ENCODE measurements around the gene SSUH2. TPM values are rescaled to one million over a fixed set of nuclear protein-coding genes. Genes with fewer than 3 reads are reported as not detected.

Gene SSUH2
- total and polyA plus RNA-seq, 2 donors from 2014 or later: 0.44 to 0.88 TPM

- Histone ChIP-seq H3K4me3 (ENCODE audit: low read length in 3 of 3) (no peak overlapping the region), H3K27ac (ENCODE audit: low read depth in 2 of 2, low read length in 2 of 2) (no peak overlapping the region), H3K27me3 (ENCODE audit: control insufficient read depth, insufficient read depth, low read length) (no peaks in the 10 kb centered on the region), H3K4me1 (ENCODE audit: control insufficient read depth in 2 of 3, insufficient read depth in 2 of 3, low read depth in 1 of 3, low read length in 3 of 3) (no peaks in the 10 kb centered on the region), H3K9me3 (ENCODE audit: control insufficient read depth in 2 of 3, insufficient read depth in 1 of 3, low read length in 3 of 3) (no peaks in the 10 kb centered on the region), H3K9ac (ENCODE audit: low read length in 3 of 3) (no peak overlapping the region), H3K36me3 (ENCODE audit: control insufficient read depth in 2 of 3, insufficient read depth in 3 of 3, low read length in 3 of 3) (no peaks in the 10 kb centered on the region)
- FAIRE-seq: no peak
- TF ChIP-seq CTCF (IDR thresholded peaks at IDR 0.05; ENCODE audit: borderline replicate concordance, extremely low read depth, insufficient read depth): no peak
- intact Hi-C loops (cut with DNase I): no loop called here
- DNase-seq: no peak
Observed at GRCh38 chr3:8589880-8590556, 54.6 kb downstream of the SSUH2 start.

GRCh38 chr3:8584661-8585060, 59.9 kb downstream of the SSUH2 start:
- H3K4me1 ChIP-seq (ENCODE audit: control insufficient read depth in 2 of 3, insufficient read depth in 2 of 3, low read depth in 1 of 3, low read length in 3 of 3): no peaks in the 10 kb centered on the region
- DNase-seq (no peak), FAIRE-seq (no peak)
- no peaks in the 10 kb centered on the region for H3K9me3 ChIP-seq (ENCODE audit: control insufficient read depth in 2 of 3, insufficient read depth in 1 of 3, low read length in 3 of 3)
- intact Hi-C loops (cut with DNase I): no loop called here
- H3K36me3 ChIP-seq (ENCODE audit: control insufficient read depth in 2 of 3, insufficient read depth in 3 of 3, low read length in 3 of 3): no peaks in the 10 kb centered on the region
- no peak for TF ChIP-seq CTCF (IDR thresholded peaks at IDR 0.05; ENCODE audit: borderline replicate concordance, extremely low read depth, insufficient read depth)
- no peak overlapping the region for H3K27ac ChIP-seq (ENCODE audit: low read depth in 2 of 2, low read length in 2 of 2)
- no peaks in the 10 kb centered on the region for H3K27me3 ChIP-seq (ENCODE audit: control insufficient read depth, insufficient read depth, low read length)
- no peak overlapping the region for H3K9ac ChIP-seq (ENCODE audit: low read length in 3 of 3)
- no peak overlapping the region for H3K4me3 ChIP-seq (ENCODE audit: low read length in 3 of 3)

- no peak overlapping the region for H3K4me3 ChIP-seq (ENCODE audit: low read length in 3 of 3)
- intact Hi-C loops (cut with DNase I): no loop called here
- H3K9me3 ChIP-seq (ENCODE audit: control insufficient read depth in 2 of 3, insufficient read depth in 1 of 3, low read length in 3 of 3): no peaks in the 10 kb centered on the region
- TF ChIP-seq CTCF (IDR thresholded peaks at IDR 0.05; ENCODE audit: borderline replicate concordance, extremely low read depth, insufficient read depth): no peak
- H3K36me3 ChIP-seq (ENCODE audit: control insufficient read depth in 2 of 3, insufficient read depth in 3 of 3, low read length in 3 of 3): no peaks in the 10 kb centered on the region
- H3K27me3 ChIP-seq (ENCODE audit: control insufficient read depth, insufficient read depth, low read length): no peaks in the 10 kb centered on the region
- H3K9ac ChIP-seq (ENCODE audit: low read length in 3 of 3): no peak overlapping the region
- FAIRE-seq (no peak), DNase-seq (no peak)
- no peak overlapping the region for H3K27ac ChIP-seq (ENCODE audit: low read depth in 2 of 2, low read length in 2 of 2)
- H3K4me1 ChIP-seq (ENCODE audit: control insufficient read depth in 2 of 3, insufficient read depth in 2 of 3, low read depth in 1 of 3, low read length in 3 of 3): no peaks in the 10 kb centered on the region
Observed at GRCh38 chr3:8581806-8582445, 62.7 kb downstream of the SSUH2 start.
